ENCODE measurements around the gene VSIG10L.

DNA sequence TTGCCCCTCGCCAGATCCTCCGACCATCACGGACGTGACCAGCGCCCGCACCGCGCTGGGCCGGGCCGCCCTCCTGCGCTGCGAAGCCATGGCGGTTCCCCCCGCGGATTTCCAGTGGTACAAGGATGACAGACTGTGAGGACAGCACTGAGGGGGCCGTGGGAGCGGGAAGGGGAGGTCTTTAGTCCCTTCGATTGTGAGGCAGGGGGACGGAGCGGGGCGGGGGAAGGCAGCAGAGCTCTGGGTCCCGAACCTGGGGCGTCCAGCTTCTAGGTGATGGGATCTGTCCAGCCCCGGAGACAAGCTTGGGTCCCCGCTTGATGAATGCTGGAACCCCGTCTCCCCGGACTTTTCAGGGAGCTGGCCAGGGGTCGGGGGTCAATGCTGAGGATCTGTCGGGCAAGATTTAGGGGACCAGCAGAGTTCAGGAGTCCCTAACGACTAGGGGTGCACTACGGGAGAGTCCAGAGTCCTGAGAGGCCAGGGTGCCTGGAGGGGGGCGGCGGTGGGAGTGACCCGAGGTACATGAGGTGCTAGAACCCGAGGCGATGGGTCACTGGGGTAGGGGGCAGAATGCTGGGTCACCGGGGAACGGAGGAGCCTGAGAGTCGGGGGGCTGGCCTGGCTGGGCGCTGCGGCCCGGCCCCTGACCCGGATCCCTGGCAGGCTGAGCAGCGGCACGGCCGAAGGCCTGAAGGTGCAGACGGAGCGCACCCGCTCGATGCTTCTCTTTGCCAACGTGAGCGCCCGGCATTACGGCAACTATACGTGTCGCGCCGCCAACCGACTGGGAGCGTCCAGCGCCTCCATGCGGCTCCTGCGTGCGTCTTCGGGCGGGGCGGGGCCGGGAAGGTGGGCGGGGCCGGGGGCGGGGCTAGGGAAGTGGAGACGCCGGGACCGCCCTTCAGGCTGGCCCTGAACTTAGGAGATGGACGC, 14.6 kb downstream of the VSIG10L start:
- no peak for TF ChIP-seq POLR2A (IDR thresholded peaks at IDR 0.05)
- TF ChIP-seq, protein P1, sequence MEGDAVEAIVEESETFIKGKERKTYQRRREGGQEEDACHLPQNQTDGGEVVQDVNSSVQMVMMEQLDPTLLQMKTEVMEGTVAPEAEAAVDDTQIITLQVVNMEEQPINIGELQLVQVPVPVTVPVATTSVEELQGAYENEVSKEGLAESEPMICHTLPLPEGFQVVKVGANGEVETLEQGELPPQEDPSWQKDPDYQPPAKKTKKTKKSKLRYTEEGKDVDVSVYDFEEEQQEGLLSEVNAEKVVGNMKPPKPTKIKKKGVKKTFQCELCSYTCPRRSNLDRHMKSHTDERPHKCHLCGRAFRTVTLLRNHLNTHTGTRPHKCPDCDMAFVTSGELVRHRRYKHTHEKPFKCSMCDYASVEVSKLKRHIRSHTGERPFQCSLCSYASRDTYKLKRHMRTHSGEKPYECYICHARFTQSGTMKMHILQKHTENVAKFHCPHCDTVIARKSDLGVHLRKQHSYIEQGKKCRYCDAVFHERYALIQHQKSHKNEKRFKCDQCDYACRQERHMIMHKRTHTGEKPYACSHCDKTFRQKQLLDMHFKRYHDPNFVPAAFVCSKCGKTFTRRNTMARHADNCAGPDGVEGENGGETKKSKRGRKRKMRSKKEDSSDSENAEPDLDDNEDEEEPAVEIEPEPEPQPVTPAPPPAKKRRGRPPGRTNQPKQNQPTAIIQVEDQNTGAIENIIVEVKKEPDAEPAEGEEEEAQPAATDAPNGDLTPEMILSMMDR (IDR thresholded peaks at IDR 0.05 in 4 of 5, conservative IDR thresholded peaks at IDR 0.05 in 1 of 5) = no peak
